Small intestine (tissue), 7 donors: ENCODE data around the gene TMCC1. TPM values are rescaled to one million over a fixed set of nuclear protein-coding genes. Genes with fewer than 3 reads are reported as not detected.

ENCODE experiments used
- DNase-seq, 2 donors: peaks; one replicate each; pipeline versions ENCODE4 v3.0.0 to v3.0.0-alpha.2; 2013
- FAIRE-seq: peaks from 2 replicates; lab custom pipeline; 2012; peaks lifted over from hg19 to GRCh38; lab: Jason Lieb, UNC
- H3K27ac ChIP-seq, 3 donors: one replicate each; pipeline ENCODE4 v1.5.1; 2013; ENCODE audit warnings: low read length in 2 of 3, mild to moderate bottlenecking in 2 of 3, control low read depth in 1 of 3, inconsistent platforms in 1 of 3, low read depth in 1 of 3, moderate library complexity in 1 of 3
- H3K27me3 ChIP-seq, 3 donors: one replicate each; pipeline ENCODE4 v1.6.1; 2013; ENCODE audit warnings: low read length in 3 of 3, inconsistent platforms in 1 of 3; ENCODE audit not compliant: control insufficient read depth in 3 of 3, insufficient read depth in 3 of 3
- H3K36me3 ChIP-seq, 3 donors: one replicate each; pipeline ENCODE4 v1.6.1; 2013; ENCODE audit warnings: low read length in 3 of 3, inconsistent platforms in 1 of 3, low read depth in 1 of 3, mild to moderate bottlenecking in 1 of 3, moderate library complexity in 1 of 3; ENCODE audit not compliant: control insufficient read depth in 3 of 3, insufficient read depth in 2 of 3
- H3K4me1 ChIP-seq, 3 donors: one replicate each; pipeline ENCODE4 v1.6.1; 2013; ENCODE audit warnings: low read length in 2 of 3, inconsistent platforms in 1 of 3, low read depth in 1 of 3, mild to moderate bottlenecking in 1 of 3, moderate library complexity in 1 of 3; ENCODE audit not compliant: control insufficient read depth in 3 of 3, insufficient read depth in 2 of 3
- H3K4me3 ChIP-seq, 3 donors: one replicate each; pipeline ENCODE4 v1.5.1; 2013; ENCODE audit warnings: low read length in 3 of 3, control low read depth in 1 of 3, inconsistent platforms in 1 of 3, low read depth in 1 of 3, mild to moderate bottlenecking in 1 of 3, moderate library complexity in 1 of 3
- H3K9me3 ChIP-seq, 2 donors: one replicate each; pipeline ENCODE4 v1.6.1; 2013; ENCODE audit warnings: low read depth in 1 of 2, low read length in 1 of 2; ENCODE audit not compliant: control insufficient read depth in 2 of 2, insufficient read depth in 1 of 2
- WGBS, 3 donors: extraction: QIAGEN DNeasy Blood & Tissue Kit; methylation state at CpG; one replicate each; pipeline ENCODE4 v1.1.7; 2013; 5-methylcytosine and 5-hydroxymethylcytosine counted together
- polyA plus RNA-seq, 4 donors: library from polyadenylated mRNA; stranded (reverse) in 3 of 4; unstranded in 1 of 4; fragments of 200-250 nt in 3 of 4; fragments of 120-200 nt in 1 of 4; gene quantifications; one replicate each; pipeline versions ENCODE4 v1.2.1 to v1.2.3, GENCODE V29; 2013
- donor health status: healthy with polysubstance abuse.
- donor health status: control.
- donor health status: control.
- donor health status: Bipolar disorder and iron deficiency.
- donor health status: healthy.

The TMCC1 gene
- polyA plus RNA-seq, 4 donors = 5.4 to 16.4 (median 7.6) TPM

- DNase-seq = no peak
- FAIRE-seq = no peak
- Histone ChIP-seq H3K36me3 (peaks cover 0 to 6% (median 0%) of the 10 kb centered on the region in 3 donors), H3K27ac (no peak overlapping the region), H3K27me3 (no peaks in the 10 kb centered on the region), H3K9me3 (no peaks in the 10 kb centered on the region), H3K4me1 (peaks cover 0 to 2% (median 0%) of the 10 kb centered on the region in 3 donors), H3K4me3 (no peak overlapping the region)
- WGBS, 3 donors = 89 to 98% (median 93%) methylated on average over 1 of the region's 1 CpG
These were observed 62.0 kb downstream of the TMCC1 start for GRCh38 chr3:129831503-129831902.

GRCh38 chr3:129829640-129830039 is 63.9 kb downstream of the TMCC1 start:
- DNase-seq (peak; percentile 71 to 72), FAIRE-seq (peak; percentile 68)
- H3K4me3 ChIP-seq = no peak overlapping the region
- H3K4me1 ChIP-seq = peaks cover 0 to 2% (median 0%) of the 10 kb centered on the region in 3 donors
- H3K27me3 ChIP-seq = no peaks in the 10 kb centered on the region
- peaks cover 0 to 6% (median 0%) of the 10 kb centered on the region in 3 donors for H3K36me3 ChIP-seq
- no peaks in the 10 kb centered on the region for H3K9me3 ChIP-seq
- no peak overlapping the region for H3K27ac ChIP-seq

GRCh38 chr3:129827765-129828164 is 65.7 kb downstream of the TMCC1 start:
- H3K27me3 ChIP-seq = no peaks in the 10 kb centered on the region
- no peak for FAIRE-seq
- H3K4me1 ChIP-seq = peaks cover 0 to 2% (median 0%) of the 10 kb centered on the region in 3 donors
- no peak overlapping the region for H3K27ac ChIP-seq
- H3K4me3 ChIP-seq = no peak overlapping the region
- peaks cover 0 to 9% (median 0%) of the 10 kb centered on the region in 3 donors for H3K36me3 ChIP-seq
- DNase-seq = no peak
- H3K9me3 ChIP-seq = no peaks in the 10 kb centered on the region
- 68 to 83% (median 69%) methylated on average over 7 of the region's 7 CpGs for WGBS, 3 donors

- DNase-seq (peak; percentile 79), FAIRE-seq (no peak)
- Histone ChIP-seq H3K4me3 (no peak overlapping the region), H3K27ac (no peak overlapping the region), H3K36me3 (peaks cover 0 to 13% (median 0%) of the 10 kb centered on the region in 3 donors), H3K4me1 (peaks cover 0 to 2% (median 0%) of the 10 kb centered on the region in 3 donors), H3K27me3 (no peaks in the 10 kb centered on the region), H3K9me3 (no peaks in the 10 kb centered on the region)
- WGBS, 3 donors = 38 to 49% (median 48%) methylated on average over 3 of the region's 3 CpGs
These were observed 68.5 kb downstream of the TMCC1 start for GRCh38 chr3:129824926-129825541.

- H3K4me1 ChIP-seq = peaks cover 0 to 1% (median 0%) of the 10 kb centered on the region in 3 donors
- WGBS, 3 donors = 90 to 93% (median 91%) methylated on average over 1 of the region's 1 CpG
- DNase-seq (no peak), FAIRE-seq (no peak)
- no peaks in the 10 kb centered on the region for H3K27me3 ChIP-seq
- peak overlapping the region in 1 of 3 donors; percentile 10 for H3K27ac ChIP-seq
- H3K4me3 ChIP-seq = no peak overlapping the region
- H3K9me3 ChIP-seq = no peaks in the 10 kb centered on the region
- H3K36me3 ChIP-seq = peaks cover 0 to 12% (median 0%) of the 10 kb centered on the region in 3 donors
These were observed 70.8 kb downstream of the TMCC1 start for GRCh38 chr3:129822679-129823078.

GRCh38 chr3:129822241-129822640 is 71.3 kb downstream of the TMCC1 start:
- no peak overlapping the region for H3K27ac ChIP-seq
- H3K4me1 ChIP-seq = no peaks in the 10 kb centered on the region
- FAIRE-seq (no peak), DNase-seq (no peak)
- peaks cover 0 to 13% (median 0%) of the 10 kb centered on the region in 3 donors for H3K36me3 ChIP-seq
- no peaks in the 10 kb centered on the region for H3K27me3 ChIP-seq
- H3K9me3 ChIP-seq = no peaks in the 10 kb centered on the region
- 77 to 97% (median 78%) methylated on average over 1 of the region's 1 CpG for WGBS, 3 donors
- H3K4me3 ChIP-seq = no peak overlapping the region

GRCh38 chr3:129820587-129820986 is 72.9 kb downstream of the TMCC1 start:
- Histone ChIP-seq H3K4me1 (no peaks in the 10 kb centered on the region), H3K9me3 (no peaks in the 10 kb centered on the region), H3K27me3 (no peaks in the 10 kb centered on the region), H3K4me3 (no peak overlapping the region), H3K27ac (no peak overlapping the region), H3K36me3 (peaks cover 0 to 13% (median 0%) of the 10 kb centered on the region in 3 donors)
- DNase-seq (peak in 1 of 2 donors; percentile 5), FAIRE-seq (no peak)
- 37 to 48% (median 46%) methylated on average over 4 of the region's 4 CpGs for WGBS, 3 donors

GRCh38 chr3:129812589-129812988 is 80.9 kb downstream of the TMCC1 start:
- DNase-seq (no peak), FAIRE-seq (no peak)
- H3K9me3 ChIP-seq = no peaks in the 10 kb centered on the region
- H3K36me3 ChIP-seq = peaks cover 0 to 8% (median 0%) of the 10 kb centered on the region in 3 donors
- no peaks in the 10 kb centered on the region for H3K4me1 ChIP-seq
- H3K4me3 ChIP-seq = no peak overlapping the region
- H3K27ac ChIP-seq = no peak overlapping the region
- H3K27me3 ChIP-seq = no peaks in the 10 kb centered on the region
- 64 to 81% (median 70%) methylated on average over 3 of the region's 3 CpGs for WGBS, 3 donors

GRCh38 chr3:129809297-129809696 is 84.2 kb downstream of the TMCC1 start:
- no peaks in the 10 kb centered on the region for H3K4me1 ChIP-seq
- peak; percentile 10 for FAIRE-seq

More at GRCh38 chr3:129809297-129809696, 84.2 kb downstream of the TMCC1 start:
- Histone ChIP-seq H3K27ac (no peak overlapping the region), H3K4me3 (no peak overlapping the region), H3K27me3 (no peaks in the 10 kb centered on the region), H3K36me3 (peaks cover 0 to 9% (median 0%) of the 10 kb centered on the region in 3 donors), H3K9me3 (no peaks in the 10 kb centered on the region)
- no peak for DNase-seq
